Testis (tissue), 3 donors: Measurements from ENCODE around the gene ARFIP1. TPM values are rescaled to one million over a fixed set of nuclear protein-coding genes. Genes with fewer than 3 reads are reported as not detected.

Experiments
- DNase-seq: peaks from one replicate; pipeline ENCODE4 v3.0.0-alpha.2; 2019
- H3K27ac ChIP-seq, 2 donors: fragments of 200-600 bp; sonication (generic); one replicate each; pipeline ENCODE4 v1.5.1; 2019
- H3K27me3 ChIP-seq: fragments of 200-600 bp; sonication (generic); one replicate; pipeline ENCODE4 v1.5.1; 2019
- H3K36me3 ChIP-seq: fragments of 200-600 bp; sonication (generic); one replicate; pipeline ENCODE4 v1.5.1; 2017; ENCODE audit warnings: low read depth; ENCODE audit errors: missing control alignments
- H3K4me1 ChIP-seq: fragments of 200-600 bp; sonication (generic); one replicate; pipeline ENCODE4 v1.5.1; 2019
- H3K4me3 ChIP-seq, 2 donors: fragments of 200-600 bp; sonication (generic); one replicate each; pipeline ENCODE4 v1.5.1; 2017 to 2019
- H3K9me3 ChIP-seq: fragments of 200-600 bp; sonication (generic); one replicate; pipeline ENCODE4 v1.5.1; 2017
- CTCF ChIP-seq, 3 experiments: fragments of 450-650 bp in 2 of 3; fragments of 200-600 bp in 1 of 3; sonication (generic) in 1 of 3; IDR thresholded peaks; one replicate each; pipeline ENCODE4 v1.5.1; 2016 to 2019; ENCODE audit warnings: antibody characterized with exemption in 3 of 3, mild to moderate bottlenecking in 2 of 3, moderate library complexity in 1 of 3
- POLR2A ChIP-seq: fragments of 450-650 bp; IDR thresholded peaks from one replicate; pipeline ENCODE4 v1.6.1; 2017; ENCODE audit warnings: antibody characterized with exemption, mild to moderate bottlenecking, moderate library complexity
- WGBS, 2 donors: methylation state at CpG; one replicate each; pipeline ENCODE4 v1.1.5; 2018; 5-methylcytosine and 5-hydroxymethylcytosine counted together
- intact Hi-C: fragments of 100-400 bp; cut with DNase I; formaldehyde crosslinking; loops from one replicate; pipeline ENCODE4 v1.15.1; 2023; ENCODE audit warnings: low total_unique reads
- polyA plus RNA-seq: library from polyadenylated mRNA; stranded (reverse); fragments of 350-450 nt; fragmentation: Illumina TruSeq; extraction: RNeasy Lipid Tissue Mini Kit (QIAGEN cat#74804); gene quantifications from one replicate; pipeline ENCODE4 v1.2.3, GENCODE V29; 2014; ENCODE audit warnings: low read depth, low replicate concordance; ENCODE audit not compliant: insufficient read depth
- total RNA-seq, 2 donors: library from RNA; depleted of rRNA; stranded (reverse); fragments of >200 nt; gene quantifications; one replicate each; pipeline ENCODE4 v1.2.3, GENCODE V29; 2016

The ARFIP1 gene
- total and polyA plus RNA-seq, 3 donors from 2014 or later: 22.3 to 37.0 (median 31.7) TPM

- no peak overlapping the region for H3K27ac ChIP-seq
- H3K4me1 ChIP-seq: no peaks in the 10 kb centered on the region
- intact Hi-C loops: no loop called here
- 94 to 100% methylated on average over 1 of the region's 1 CpG for WGBS, 2 donors
- H3K4me3 ChIP-seq: no peak overlapping the region
- no peaks in the 10 kb centered on the region for H3K27me3 ChIP-seq
- no peaks in the 10 kb centered on the region for H3K9me3 ChIP-seq
- no peak for DNase-seq
- no peaks in the 10 kb centered on the region for H3K36me3 ChIP-seq
- TF ChIP-seq CTCF (IDR thresholded peaks at IDR 0.05): no peak
Measured at GRCh38 chr4:152877868-152878267, 98.1 kb downstream of the ARFIP1 start.

- Histone ChIP-seq H3K4me1 (no peaks in the 10 kb centered on the region), H3K36me3 (no peaks in the 10 kb centered on the region), H3K27me3 (no peaks in the 10 kb centered on the region), H3K4me3 (no peak overlapping the region), H3K27ac (no peak overlapping the region), H3K9me3 (no peaks in the 10 kb centered on the region)
- no peak for DNase-seq
- intact Hi-C loops: no loop called here
- TF ChIP-seq POLR2A: no peak
- no peak for TF ChIP-seq CTCF (IDR thresholded peaks at IDR 0.05)
- WGBS, 2 donors: 92 to 95% methylated on average over 2 of the region's 2 CpGs
Measured at GRCh38 chr4:152880263-152880662, 100.5 kb downstream of the ARFIP1 start.

GRCh38 chr4:152881974-152882373 lies 102.2 kb downstream of the ARFIP1 start:
- no peak overlapping the region for H3K4me3 ChIP-seq
- TF ChIP-seq CTCF (IDR thresholded peaks at IDR 0.05) (no peak), POLR2A (no peak)
- H3K36me3 ChIP-seq: no peaks in the 10 kb centered on the region
- no peak for DNase-seq
- H3K27ac ChIP-seq: no peak overlapping the region
- H3K4me1 ChIP-seq: no peaks in the 10 kb centered on the region
- H3K9me3 ChIP-seq: no peaks in the 10 kb centered on the region
- no peaks in the 10 kb centered on the region for H3K27me3 ChIP-seq
- intact Hi-C loops: no loop called here
- WGBS, 2 donors: 62 to 75% methylated on average over 1 of the region's 1 CpG

GRCh38 chr4:152885185-152885584 lies 105.4 kb downstream of the ARFIP1 start:
- H3K9me3 ChIP-seq: no peaks in the 10 kb centered on the region
- H3K27me3 ChIP-seq: no peaks in the 10 kb centered on the region
- H3K4me3 ChIP-seq: no peak overlapping the region
- H3K27ac ChIP-seq: no peak overlapping the region
- TF ChIP-seq CTCF (IDR thresholded peaks at IDR 0.05) (no peak), POLR2A (no peak)
- WGBS, 2 donors: 80 to 86% methylated on average over 5 of the region's 5 CpGs
- intact Hi-C loops: no loop called here
- no peak for DNase-seq
- no peaks in the 10 kb centered on the region for H3K4me1 ChIP-seq
- H3K36me3 ChIP-seq: no peaks in the 10 kb centered on the region

GRCh38 chr4:152886201-152886600 lies 106.4 kb downstream of the ARFIP1 start:
- H3K36me3 ChIP-seq: no peaks in the 10 kb centered on the region
- no peak for DNase-seq
- intact Hi-C loops: no loop called here
- TF ChIP-seq POLR2A (no peak), CTCF (IDR thresholded peaks at IDR 0.05) (no peak)
- no peaks in the 10 kb centered on the region for H3K27me3 ChIP-seq
- no peak overlapping the region for H3K4me3 ChIP-seq
- no peak overlapping the region for H3K27ac ChIP-seq
- no peaks in the 10 kb centered on the region for H3K9me3 ChIP-seq
- WGBS, 2 donors: 100% methylated on average over 1 of the region's 1 CpG
- H3K4me1 ChIP-seq: no peaks in the 10 kb centered on the region
